HTR-8/SVneo (cell line): Measurements from ENCODE around the gene MSH2.

ENCODE experiments used
- DNase-seq: peaks from one replicate; pipeline ENCODE4 v3.0.0; 2011; ENCODE audit warnings: low spot score, mixed read lengths; ENCODE audit not compliant: insufficient read length
- FAIRE-seq: peaks from 2 replicates; lab custom pipeline; 2011; peaks lifted over from hg19 to GRCh38; lab: Jason Lieb, UNC

MSH2 gene

GRCh38 chr2:47525167-47525566, 122.2 kb downstream of the MSH2 start:
- no peak for FAIRE-seq
- no peak for DNase-seq

GRCh38 chr2:47528455-47528854, 125.5 kb downstream of the MSH2 start:
- DNase-seq (no peak), FAIRE-seq (no peak)

- FAIRE-seq = no peak
- DNase-seq = no peak
Observed at GRCh38 chr2:47528874-47529273, 125.9 kb downstream of the MSH2 start.

DNA sequence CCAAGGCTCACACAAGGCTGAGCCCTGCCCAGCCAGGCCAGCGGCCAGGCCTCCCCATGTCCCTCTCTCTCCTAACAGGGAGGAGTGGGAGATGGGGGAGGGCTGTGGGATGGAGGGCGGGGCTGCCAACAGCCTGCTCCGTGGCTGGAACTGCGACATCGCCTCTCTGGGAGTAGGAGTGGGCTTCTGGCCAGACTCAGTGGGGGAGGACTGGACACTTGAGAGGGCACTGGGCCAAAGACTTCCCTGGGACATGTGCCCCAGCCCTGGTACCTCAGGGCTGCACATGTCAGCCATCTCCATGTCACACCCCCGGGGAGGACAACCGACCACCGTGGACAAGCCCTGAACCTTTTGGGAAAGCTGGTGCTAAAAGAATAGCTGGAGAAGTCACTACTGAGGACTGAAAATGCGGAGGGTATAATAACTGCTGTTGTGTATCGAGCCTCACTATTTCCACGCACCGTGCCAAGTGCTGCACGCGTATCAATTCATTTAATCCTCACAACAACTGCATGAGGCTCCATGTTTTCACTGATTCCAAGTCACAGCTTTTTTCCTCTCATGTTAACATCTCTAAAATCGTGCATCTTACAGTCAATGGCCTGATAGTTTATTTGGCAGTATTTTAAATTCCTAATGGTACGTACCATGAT, 127.3 kb downstream of the MSH2 start:
- FAIRE-seq (no peak), DNase-seq (no peak)

GRCh38 chr2:47531378-47532042, 128.6 kb downstream of the MSH2 start:
- FAIRE-seq (no peak), DNase-seq (no peak)
